ENCODE measurements around the gene NAGPA.

DNA sequence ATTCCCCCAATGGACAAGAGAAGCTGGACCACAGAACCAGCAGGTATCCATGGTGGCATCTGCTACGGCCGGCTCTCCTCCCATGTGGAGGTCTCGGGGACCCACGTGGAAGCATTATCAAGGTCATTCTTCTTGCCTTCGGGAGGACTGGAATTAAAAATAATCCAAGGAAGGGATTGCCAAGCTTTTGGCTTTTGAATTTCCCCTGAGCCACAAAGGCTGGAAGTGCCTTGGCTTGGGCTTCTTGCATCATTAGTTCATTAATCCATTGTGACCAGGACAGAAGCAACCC, 16.1 kb downstream of the NAGPA start:
- TF ChIP-seq POLR2A (IDR thresholded peaks at IDR 0.05), result no peak
- TF ChIP-seq, protein P1, sequence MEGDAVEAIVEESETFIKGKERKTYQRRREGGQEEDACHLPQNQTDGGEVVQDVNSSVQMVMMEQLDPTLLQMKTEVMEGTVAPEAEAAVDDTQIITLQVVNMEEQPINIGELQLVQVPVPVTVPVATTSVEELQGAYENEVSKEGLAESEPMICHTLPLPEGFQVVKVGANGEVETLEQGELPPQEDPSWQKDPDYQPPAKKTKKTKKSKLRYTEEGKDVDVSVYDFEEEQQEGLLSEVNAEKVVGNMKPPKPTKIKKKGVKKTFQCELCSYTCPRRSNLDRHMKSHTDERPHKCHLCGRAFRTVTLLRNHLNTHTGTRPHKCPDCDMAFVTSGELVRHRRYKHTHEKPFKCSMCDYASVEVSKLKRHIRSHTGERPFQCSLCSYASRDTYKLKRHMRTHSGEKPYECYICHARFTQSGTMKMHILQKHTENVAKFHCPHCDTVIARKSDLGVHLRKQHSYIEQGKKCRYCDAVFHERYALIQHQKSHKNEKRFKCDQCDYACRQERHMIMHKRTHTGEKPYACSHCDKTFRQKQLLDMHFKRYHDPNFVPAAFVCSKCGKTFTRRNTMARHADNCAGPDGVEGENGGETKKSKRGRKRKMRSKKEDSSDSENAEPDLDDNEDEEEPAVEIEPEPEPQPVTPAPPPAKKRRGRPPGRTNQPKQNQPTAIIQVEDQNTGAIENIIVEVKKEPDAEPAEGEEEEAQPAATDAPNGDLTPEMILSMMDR (IDR thresholded peaks at IDR 0.05), result no peak
